Esophagus mucosa (tissue), 1 donor: Measurements from ENCODE around the gene IBTK. TPM values are rescaled to one million over a fixed set of nuclear protein-coding genes. Genes with fewer than 3 reads are reported as not detected.
"Not testable (repeated sequence)": the region's sequence is repeated elsewhere in the genome, so short reads cannot be mapped to it uniquely, and the experiment has no call there.

Source experiments
- ATAC-seq: fragments of 200-7000 bp; cut with Tn5 transposase; one replicate; pipeline ENCODE4 v1.9.1; 2020
- total RNA-seq: library from RNA; stranded (reverse); gene quantifications from one replicate; pipeline ENCODE4 v1.2.4, GENCODE V29; 2023
- donor health status: DM: yes; HTN: yes; CAD: no.

IBTK gene
- total RNA-seq: 25.2 TPM

GRCh38 chr6:82247505-82248272 is at the start of gene IBTK:
Gene IBTK (minus strand): TSS chr6:82247744. CDS start chr6:82240486, 7,258 bp downstream.
- ATAC-seq: peak; percentile 94

GRCh38 chr6:82283771-82284410 is 36.3 kb upstream of the IBTK start:
- ATAC-seq: no peak

- not testable (repeated sequence) for ATAC-seq
These were observed 34.0 kb upstream of the IBTK start for GRCh38 chr6:82281550-82281949.

- no peak for ATAC-seq
These were observed 30.1 kb upstream of the IBTK start for GRCh38 chr6:82277686-82278085.

- no peak for ATAC-seq
These were observed 28.1 kb upstream of the IBTK start for GRCh38 chr6:82275686-82276085.

- ATAC-seq: no peak
These were observed 25.8 kb upstream of the IBTK start for GRCh38 chr6:82273295-82273694.

GRCh38 chr6:82270881-82271635 is 23.5 kb upstream of the IBTK start:
- peak; percentile 49 for ATAC-seq

- no peak for ATAC-seq
These were observed 20.8 kb upstream of the IBTK start for GRCh38 chr6:82268301-82268846.

GRCh38 chr6:82264824-82265223 is 17.3 kb upstream of the IBTK start:
- ATAC-seq: no peak

- no peak for ATAC-seq
These were observed 16.8 kb upstream of the IBTK start for GRCh38 chr6:82264321-82264720.

- ATAC-seq: no peak
These were observed 16.4 kb upstream of the IBTK start for GRCh38 chr6:82263916-82264315.

- ATAC-seq: no peak
These were observed 13.6 kb upstream of the IBTK start for GRCh38 chr6:82260997-82261732.

GRCh38 chr6:82259389-82259788 is 11.8 kb upstream of the IBTK start:
- ATAC-seq: no peak

GRCh38 chr6:82257088-82257774 is 9.7 kb upstream of the IBTK start:
- ATAC-seq: no peak

GRCh38 chr6:82254722-82255121 is 7.2 kb upstream of the IBTK start:
- ATAC-seq: not testable (repeated sequence)

GRCh38 chr6:82251942-82252341 is 4.4 kb upstream of the IBTK start:
- no peak for ATAC-seq

- ATAC-seq: peak; percentile 10
These were observed 2.1 kb upstream of the IBTK start for GRCh38 chr6:82249381-82250253.

- peak; percentile 74 for ATAC-seq
These were observed 760 bp upstream of the IBTK start for GRCh38 chr6:82248273-82248735.

- peak; percentile 27 for ATAC-seq
These were observed 591 bp downstream of the IBTK start for GRCh38 chr6:82246802-82247504.

GRCh38 chr6:82246370-82246769 is 1.2 kb downstream of the IBTK start:
- ATAC-seq: no peak
